Amniotic stem cell (primary cell): ENCODE measurements around the gene COL4A2.

ENCODE experiments used
- DNase-seq: peaks from one replicate; lab custom pipeline; 2025; lab: John Stamatoyannopoulos, UW

Gene COL4A2

GRCh38 chr13:110457361-110457760, 150.3 kb downstream of the COL4A2 start:
- no peak for DNase-seq

GRCh38 chr13:110458017-110458416, 150.9 kb downstream of the COL4A2 start:
- no peak for DNase-seq

- no peak for DNase-seq
These were observed 151.7 kb downstream of the COL4A2 start for GRCh38 chr13:110458594-110459365.

- no peak for DNase-seq
These were observed 155.0 kb downstream of the COL4A2 start for GRCh38 chr13:110462091-110462490.

- DNase-seq = no peak
These were observed 156.1 kb downstream of the COL4A2 start for GRCh38 chr13:110463156-110463555.

GRCh38 chr13:110463871-110464510, 156.9 kb downstream of the COL4A2 start:
- no peak for DNase-seq

- DNase-seq = no peak
These were observed 157.7 kb downstream of the COL4A2 start for GRCh38 chr13:110464556-110465333.

GRCh38 chr13:110465696-110466095, 158.6 kb downstream of the COL4A2 start:
- DNase-seq = no peak

- DNase-seq = no peak
These were observed 159.3 kb downstream of the COL4A2 start for GRCh38 chr13:110466266-110466915.

GRCh38 chr13:110467516-110468110, 160.5 kb downstream of the COL4A2 start:
- no peak for DNase-seq

GRCh38 chr13:110468986-110469495, 162.0 kb downstream of the COL4A2 start:
- no peak for DNase-seq

- no peak for DNase-seq
These were observed 162.5 kb downstream of the COL4A2 start for GRCh38 chr13:110469597-110469996.

GRCh38 chr13:110470272-110471009, 163.4 kb downstream of the COL4A2 start:
- DNase-seq = no peak

GRCh38 chr13:110471156-110471832, 164.2 kb downstream of the COL4A2 start:
- no peak for DNase-seq

- no peak for DNase-seq
These were observed 164.7 kb downstream of the COL4A2 start for GRCh38 chr13:110471833-110472162.

GRCh38 chr13:110472904-110473563, 165.9 kb downstream of the COL4A2 start:
- no peak for DNase-seq

GRCh38 chr13:110474713-110475112, 167.6 kb downstream of the COL4A2 start:
- DNase-seq = no peak

- no peak for DNase-seq
These were observed 168.0 kb downstream of the COL4A2 start for GRCh38 chr13:110475117-110475516.

GRCh38 chr13:110475550-110476219, 168.6 kb downstream of the COL4A2 start:
- DNase-seq = no peak
